ENCODE data around the gene COL8A1. TPM values are rescaled to one million over a fixed set of nuclear protein-coding genes. Genes with fewer than 3 reads are reported as not detected.

The COL8A1 gene
- total and polyA plus RNA-seq, 9 of the 15 experiments (the other 6 are each of a cell fraction or from before 2014, with no cell fraction given), result 0.07 TPM; not detected in 8

DNA sequence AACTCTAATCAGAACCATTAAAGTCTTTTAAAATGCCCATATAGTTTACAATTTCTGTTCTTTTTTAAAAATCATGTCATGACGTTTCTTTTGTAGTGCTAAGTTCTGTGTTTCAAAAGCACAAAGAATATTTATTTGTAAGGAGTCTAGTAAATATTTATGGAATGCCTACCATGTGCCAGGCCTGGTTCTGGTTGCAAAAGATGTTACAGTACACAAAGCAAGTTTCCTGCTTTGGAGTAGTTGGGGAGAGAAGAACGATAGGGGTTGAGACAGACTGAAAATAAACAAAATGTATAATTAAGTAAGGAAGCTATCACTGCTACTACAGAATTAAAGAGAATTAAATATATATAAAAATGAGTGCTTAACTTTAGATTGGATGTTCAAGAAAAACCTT is 92.5 kb downstream of the COL8A1 start:
- ChIA-PET CTCF (ENCODE audit: low intra/inter-chr PET ratio) (no interaction called here), POLR2A (no interaction called here)
- no TSS peak for BruUV-seq (replicated peaks)
- in situ Hi-C loops (cut with MboI) (no loop called here), intact Hi-C loops (cut with micrococcal nuclease) (no loop called here)
- no peak overlapping the region for H3K4me3 ChIP-seq
- H3K9me3 ChIP-seq (replicated peaks; ENCODE audit: control insufficient read depth, insufficient read depth, low read depth, low read length), result no peaks in the 10 kb centered on the region
- 0% methylated on average over 2 of the region's 2 CpGs for WGBS (ENCODE audit: insufficient coverage, low coverage, missing lambda C conversion rate)
- H3K4me1 ChIP-seq (replicated peaks in 1 of 2; ENCODE audit: control insufficient read depth in 2 of 2, insufficient read depth in 2 of 2, low read length in 2 of 2), result no peaks in the 10 kb centered on the region
- no peak overlapping the region for H2AFZ ChIP-seq (ENCODE audit: low read depth, low read length)
- no peak overlapping the region for H3K9ac ChIP-seq (ENCODE audit: insufficient read depth in 1 of 2, low read depth in 2 of 2, low read length in 2 of 2)
- H4K20me1 ChIP-seq (replicated peaks; ENCODE audit: control insufficient read depth, insufficient read depth, low read length), result no peaks in the 10 kb centered on the region
- TF ChIP-seq, protein P1, sequence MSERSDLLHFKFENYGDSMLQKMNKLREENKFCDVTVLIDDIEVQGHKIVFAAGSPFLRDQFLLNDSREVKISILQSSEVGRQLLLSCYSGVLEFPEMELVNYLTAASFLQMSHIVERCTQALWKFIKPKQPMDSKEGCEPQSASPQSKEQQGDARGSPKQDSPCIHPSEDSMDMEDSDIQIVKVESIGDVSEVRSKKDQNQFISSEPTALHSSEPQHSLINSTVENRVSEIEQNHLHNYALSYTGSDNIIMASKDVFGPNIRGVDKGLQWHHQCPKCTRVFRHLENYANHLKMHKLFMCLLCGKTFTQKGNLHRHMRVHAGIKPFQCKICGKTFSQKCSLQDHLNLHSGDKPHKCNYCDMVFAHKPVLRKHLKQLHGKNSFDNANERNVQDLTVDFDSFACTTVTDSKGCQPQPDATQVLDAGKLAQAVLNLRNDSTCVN (CRISPR knock-in tag; IDR thresholded peaks at IDR 0.05), result no peak
- TF ChIP-seq SMARCB1 (IDR thresholded peaks at IDR 0.05; ENCODE audit: insufficient read length, low read depth) (no peak), ILF3 (IDR thresholded peaks at IDR 0.05; ENCODE audit: borderline replicate concordance) (no peak), BCL6 (CRISPR knock-in tag; IDR thresholded peaks at IDR 0.05) (no peak), CCNT2 (IDR thresholded peaks at IDR 0.05; ENCODE audit: borderline replicate concordance, extremely low read depth, insufficient read length, low read depth, low read length) (no peak), ELF2 (CRISPR knock-in tag; IDR thresholded peaks at IDR 0.05) (no peak), NONO (IDR thresholded peaks at IDR 0.05; ENCODE audit: low read depth in 2 of 2, low read length in 1 of 2) (no peak), FOXP1 (CRISPR knock-in tag; IDR thresholded peaks at IDR 0.05) (no peak), CBFA2T3 (IDR thresholded peaks at IDR 0.05) (no peak)
- no peaks in the 10 kb centered on the region for H3K9me1 ChIP-seq (ENCODE audit: control insufficient read depth, insufficient read depth, low read length)
- H3K27me3 ChIP-seq (ENCODE audit: control insufficient read depth in 2 of 2, insufficient read depth in 2 of 2, low read length in 2 of 2), result no peaks in the 10 kb centered on the region
- no peak overlapping the region for H3K4me2 ChIP-seq (ENCODE audit: insufficient read depth, low read length)
- ATAC-seq (no peak), FAIRE-seq (no peak), DNase-seq (ENCODE audit: extremely low read depth in 1 of 4, low spot score in 3 of 4) (no peak)
- H3K27ac ChIP-seq (ENCODE audit: extremely low read depth, low read depth, low read length), result no peak overlapping the region
- H3K36me3 ChIP-seq (ENCODE audit: control insufficient read depth, insufficient read depth, low read length), result no peaks in the 10 kb centered on the region
- H3K79me2 ChIP-seq (ENCODE audit: control insufficient read depth, insufficient read depth, low read length), result no peaks in the 10 kb centered on the region
